Natural killer cell treated with Interleukin-12 subunit alpha and Interleukin-12 subunit beta and Interleukin-15 and Interleukin-18, amount 100 ng/mL, for 72 hours (primary cell): Measurements from ENCODE around the gene EQTN. TPM values are rescaled to one million over a fixed set of nuclear protein-coding genes. Genes with fewer than 3 reads are reported as not detected.

Source experiments
- total RNA-seq, 2 donors: library from RNA; stranded (reverse); gene quantifications; one replicate each; pipeline ENCODE4 v1.2.3, GENCODE V29; 2022

The EQTN gene
- total RNA-seq, 2 donors from 2014 or later: not detected

Other genes with a start within 250 kb of the EQTN start
- not detected for gene TEK, start 187.9 kb downstream of the EQTN start, total RNA-seq
- gene IFNK, start 227.1 kb upstream of the EQTN start, total RNA-seq: not detected
- under 1 TPM; 0.11 to 0.59 TPM for gene MOB3B, start 232.7 kb upstream of the EQTN start, total RNA-seq